NCI-H82 (cell line): ENCODE measurements around the gene IKBKG.
A peak's percentile ranks its signal among the peaks of the same experiment; 100 is the strongest.
"Not testable (repeated sequence)": the region's sequence is repeated elsewhere in the genome, so short reads cannot be mapped to it uniquely, and the experiment has no call there.

Experiments used
- DNase-seq: peaks from one replicate; lab custom pipeline; 2025; lab: John Stamatoyannopoulos, UW

IKBKG gene, protein sequence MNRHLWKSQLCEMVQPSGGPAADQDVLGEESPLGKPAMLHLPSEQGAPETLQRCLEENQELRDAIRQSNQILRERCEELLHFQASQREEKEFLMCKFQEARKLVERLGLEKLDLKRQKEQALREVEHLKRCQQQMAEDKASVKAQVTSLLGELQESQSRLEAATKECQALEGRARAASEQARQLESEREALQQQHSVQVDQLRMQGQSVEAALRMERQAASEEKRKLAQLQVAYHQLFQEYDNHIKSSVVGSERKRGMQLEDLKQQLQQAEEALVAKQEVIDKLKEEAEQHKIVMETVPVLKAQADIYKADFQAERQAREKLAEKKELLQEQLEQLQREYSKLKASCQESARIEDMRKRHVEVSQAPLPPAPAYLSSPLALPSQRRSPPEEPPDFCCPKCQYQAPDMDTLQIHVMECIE

DNA sequence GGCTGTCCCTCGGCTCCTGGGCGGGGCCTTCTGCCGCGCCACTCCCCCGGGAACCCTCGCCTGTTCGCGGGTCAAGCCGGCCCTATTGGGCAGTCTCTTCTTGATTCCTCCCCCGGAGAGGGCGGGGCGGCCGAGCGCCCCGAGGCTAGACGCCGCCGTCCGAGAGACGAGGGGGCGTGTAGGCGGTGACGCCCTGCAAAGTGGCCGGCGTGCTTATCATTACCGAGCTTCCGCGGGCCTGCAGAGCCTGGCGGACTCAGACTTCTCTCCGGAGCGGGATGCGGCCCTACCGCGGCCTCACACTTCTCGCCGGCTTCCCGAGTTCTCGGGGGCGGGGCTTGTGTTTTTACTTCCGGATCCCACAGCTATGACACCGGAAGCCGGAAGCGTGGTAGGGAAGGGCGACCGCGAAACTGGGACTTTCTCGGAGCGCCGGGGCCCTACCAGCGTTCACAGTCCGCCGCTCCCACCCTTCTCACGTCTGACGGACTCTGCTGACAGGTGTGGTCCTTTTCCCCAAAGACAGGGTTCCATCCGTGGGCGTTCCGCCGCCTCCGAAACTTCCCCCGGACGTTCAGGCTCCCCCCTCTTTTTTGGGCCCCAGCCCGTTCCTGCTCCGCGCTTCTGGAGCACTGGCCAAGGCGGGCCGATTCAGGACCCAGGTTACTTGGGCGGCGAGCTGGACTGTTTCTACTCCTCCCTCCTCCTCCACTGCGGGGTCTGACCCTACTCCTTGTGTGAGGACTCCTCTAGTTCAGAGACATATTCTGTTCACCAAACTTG is at the start of gene IKBKG:
IKBKG (plus strand) TSS at position 376 of the 783 bp plus-strand sequence. CDS start 4,383 bp downstream, outside the sequence.
- DNase-seq: peak; percentile 93

DNA sequence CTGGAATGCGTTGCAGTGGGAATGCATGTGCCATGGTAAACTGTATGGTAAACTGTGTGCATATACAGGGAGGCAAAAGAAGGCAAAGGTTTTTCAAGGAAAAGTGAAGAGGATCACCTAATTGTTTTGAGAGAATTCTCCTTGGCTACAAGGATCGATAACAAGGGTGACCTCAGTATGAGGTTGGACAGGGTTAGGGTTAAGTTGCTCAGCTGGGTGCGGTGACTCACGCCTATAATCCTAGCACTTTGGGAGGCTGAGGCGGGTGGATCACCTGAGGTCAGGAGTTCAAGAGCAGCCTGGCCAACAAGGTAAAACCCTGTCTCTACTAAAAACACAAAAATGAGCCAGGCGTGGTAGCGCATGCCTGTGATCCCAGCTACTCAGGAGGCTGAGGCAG is 46.0 kb upstream of the IKBKG start:
- DNase-seq: not testable (repeated sequence)

DNA sequence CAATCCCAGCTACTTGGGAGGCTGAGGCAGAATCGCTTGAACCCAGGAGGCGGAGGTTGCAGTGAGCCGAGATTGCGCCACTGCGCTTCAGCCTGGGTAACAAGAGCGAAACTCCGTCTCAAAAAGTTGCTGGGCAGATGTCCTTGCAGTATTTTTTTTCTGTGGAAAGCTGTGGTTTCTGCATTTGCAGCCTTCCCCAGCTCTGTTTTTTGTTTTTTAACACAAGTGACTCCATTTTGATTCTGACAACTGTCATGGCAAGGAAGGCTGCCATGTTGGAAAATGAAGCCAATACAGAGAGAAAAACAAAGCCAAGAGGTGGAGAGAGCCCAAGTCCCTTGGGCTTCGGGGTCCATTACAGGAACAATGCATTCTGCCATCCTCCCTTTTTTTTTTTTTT is 45.3 kb upstream of the IKBKG start:
- no peak for DNase-seq

DNA sequence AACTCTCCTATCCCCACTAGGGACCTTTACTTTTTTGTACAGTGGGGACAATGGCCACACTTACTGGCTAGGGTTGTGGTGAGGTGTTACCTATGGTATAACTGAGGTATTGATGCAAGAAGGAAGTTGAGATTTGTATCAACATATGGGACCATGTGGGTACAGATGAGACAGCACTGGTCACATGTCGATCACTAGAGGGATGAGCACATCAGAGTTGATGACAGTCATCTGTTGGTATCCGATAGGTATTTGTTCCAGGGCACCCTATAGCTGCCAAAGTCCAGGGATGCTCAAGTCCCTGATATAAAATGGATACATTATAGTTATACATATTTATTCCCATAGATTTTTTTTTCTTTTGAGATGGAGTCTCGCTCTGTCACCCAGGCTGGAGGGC is 44.4 kb upstream of the IKBKG start:
- DNase-seq: no peak

DNA sequence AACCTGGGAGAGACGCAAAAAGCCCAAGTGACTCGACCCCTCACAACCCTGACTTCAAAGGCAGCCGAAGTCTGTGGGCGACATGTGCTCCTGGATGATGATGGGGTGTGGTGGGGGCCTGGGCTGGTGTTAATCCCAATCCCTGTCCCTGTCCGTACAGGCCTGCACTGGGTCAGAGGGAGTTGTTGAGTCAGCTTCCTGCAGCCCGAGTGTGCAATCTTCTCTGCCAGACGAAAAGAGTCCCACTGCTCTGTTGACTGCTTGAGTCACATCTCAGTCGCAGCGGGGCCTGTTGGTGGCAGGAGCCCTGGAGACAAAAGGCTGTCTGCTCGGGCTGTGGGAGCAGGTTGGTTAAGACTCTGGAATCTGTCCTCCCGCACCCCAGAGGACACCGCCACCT is 41.7 kb upstream of the IKBKG start:
- DNase-seq: no peak

DNA sequence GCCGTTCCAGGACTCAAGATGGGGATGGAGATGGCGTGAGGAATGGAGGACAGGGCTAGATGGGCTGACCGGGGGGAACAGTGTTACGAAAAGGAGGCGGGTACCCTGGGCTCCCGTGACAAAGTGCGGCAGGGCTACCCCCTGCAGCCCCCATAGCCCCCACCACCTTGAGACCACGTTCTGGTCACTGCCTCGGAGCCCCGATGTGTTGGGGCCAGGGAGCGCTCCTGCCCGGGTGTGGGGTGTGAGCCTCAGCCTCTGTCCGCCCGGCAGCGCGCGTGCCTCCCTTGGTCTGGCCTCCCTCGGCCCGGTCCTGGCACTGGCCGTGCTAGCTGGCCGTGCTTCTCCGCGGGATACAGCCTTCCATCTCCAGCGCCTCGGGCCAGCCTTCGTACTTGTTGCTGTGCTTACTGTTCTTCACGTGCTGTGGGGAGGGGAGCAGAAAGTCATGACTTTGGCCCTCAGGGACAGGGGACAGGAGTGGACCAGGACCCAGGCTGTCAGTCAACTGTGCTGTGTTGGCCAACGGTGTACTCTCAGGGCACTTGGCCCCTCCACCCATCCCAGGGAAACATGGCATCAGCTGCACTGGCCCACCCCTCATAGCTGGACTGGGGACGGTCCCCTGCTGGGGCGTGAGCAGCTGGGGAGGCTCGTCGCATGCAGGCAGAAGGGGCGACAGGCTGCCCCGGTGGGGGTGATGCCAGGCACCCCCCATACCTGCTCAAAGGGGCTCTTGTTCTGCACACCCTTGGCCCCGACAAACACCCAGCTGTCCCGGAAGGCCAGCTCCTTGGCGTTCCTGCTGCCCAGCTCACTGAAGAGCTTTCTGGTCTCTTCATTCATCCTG is 40.7 kb upstream of the IKBKG start:
- no peak for DNase-seq

DNA sequence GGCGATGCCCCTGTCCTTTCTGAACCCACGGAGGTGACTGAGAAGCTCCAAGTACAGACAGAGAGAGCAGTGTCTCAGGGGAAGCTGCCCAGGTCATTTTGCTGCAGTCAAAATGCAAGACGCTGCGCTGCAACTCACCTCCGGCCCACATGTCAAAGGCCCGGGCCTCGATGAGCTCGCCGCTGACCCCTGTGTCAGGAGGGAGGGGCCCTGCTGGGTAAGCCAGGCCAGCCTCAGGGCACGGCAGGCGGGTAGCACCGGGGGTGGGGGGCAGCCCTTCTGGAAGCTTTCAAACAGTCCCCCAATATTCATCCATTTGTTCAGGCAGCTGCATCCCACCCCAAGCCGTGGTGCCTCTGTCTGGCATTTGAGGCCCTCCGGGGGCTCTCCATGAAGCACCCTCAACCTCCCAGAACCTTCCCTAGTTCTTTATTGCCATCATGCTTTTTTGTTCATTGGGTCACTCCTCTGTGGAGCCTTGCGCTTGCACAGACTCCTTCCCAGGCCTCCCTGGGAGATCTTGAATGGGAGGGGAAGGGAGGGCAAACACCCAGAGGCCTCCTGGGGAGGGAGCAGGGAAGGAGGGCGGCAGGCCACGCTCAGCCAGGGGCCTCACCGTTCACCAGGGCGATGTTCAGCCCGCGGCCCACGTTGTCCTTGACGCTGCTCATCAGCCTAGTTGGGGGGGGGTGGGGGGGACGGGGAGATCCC is 39.6 kb upstream of the IKBKG start:
- DNase-seq: no peak

DNA sequence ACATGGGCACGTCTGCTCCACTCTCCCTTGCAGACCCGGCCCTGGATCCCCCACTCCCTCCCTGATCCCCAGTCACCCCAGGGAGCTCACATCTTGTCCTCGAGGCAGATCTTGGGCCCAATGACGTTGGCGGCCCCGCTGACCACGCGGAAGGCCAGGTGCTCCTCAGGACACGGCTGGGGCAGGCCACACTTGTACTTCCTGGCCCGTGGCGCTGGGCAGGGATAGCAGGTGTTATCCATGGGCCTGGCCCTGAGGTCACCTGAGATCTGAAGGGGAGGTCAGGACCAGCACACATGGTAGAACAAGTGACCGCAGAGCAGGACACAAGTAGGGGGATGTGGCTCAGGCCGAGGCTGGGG is 39.1 kb upstream of the IKBKG start:
- no peak for DNase-seq

DNA sequence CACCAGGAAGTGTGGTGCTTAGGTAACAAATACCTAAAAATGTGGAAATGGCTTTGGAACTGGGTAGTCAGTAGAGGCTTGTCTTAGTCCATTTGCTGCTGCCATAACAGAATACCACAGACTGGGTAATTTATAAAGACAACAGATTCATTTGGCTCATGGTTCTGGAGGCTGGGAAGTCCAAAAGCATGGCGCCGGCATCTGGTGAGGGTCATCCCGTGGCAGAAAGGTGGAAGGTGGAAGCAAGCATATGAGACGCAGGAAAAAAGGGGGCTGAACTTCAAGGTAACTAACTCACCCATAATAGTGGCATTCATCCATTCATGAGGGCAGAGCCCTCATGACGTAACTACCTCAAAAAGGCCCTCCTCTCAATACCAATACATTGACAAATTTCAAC is 38.0 kb upstream of the IKBKG start:
- DNase-seq: no peak

DNA sequence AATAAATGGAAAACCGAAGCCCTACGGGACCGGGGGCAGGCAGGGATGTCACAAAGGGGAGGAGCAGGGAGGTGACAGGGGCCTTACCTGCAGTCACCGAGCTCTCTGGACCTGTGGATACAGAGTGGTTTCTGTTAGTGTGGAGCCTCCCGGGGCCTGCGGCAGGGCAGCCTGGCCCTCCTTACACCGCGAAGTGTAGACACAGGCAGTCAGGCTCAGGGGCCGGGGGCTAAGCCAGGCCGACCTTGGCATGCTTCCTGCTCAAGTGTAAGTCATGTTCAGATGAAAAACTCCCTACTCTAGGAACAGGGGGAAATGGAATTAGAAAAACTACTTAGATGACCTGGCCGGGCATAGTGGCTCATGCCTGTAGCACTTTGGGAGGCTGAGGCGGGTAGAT is 35.7 kb upstream of the IKBKG start:
- DNase-seq: no peak

DNA sequence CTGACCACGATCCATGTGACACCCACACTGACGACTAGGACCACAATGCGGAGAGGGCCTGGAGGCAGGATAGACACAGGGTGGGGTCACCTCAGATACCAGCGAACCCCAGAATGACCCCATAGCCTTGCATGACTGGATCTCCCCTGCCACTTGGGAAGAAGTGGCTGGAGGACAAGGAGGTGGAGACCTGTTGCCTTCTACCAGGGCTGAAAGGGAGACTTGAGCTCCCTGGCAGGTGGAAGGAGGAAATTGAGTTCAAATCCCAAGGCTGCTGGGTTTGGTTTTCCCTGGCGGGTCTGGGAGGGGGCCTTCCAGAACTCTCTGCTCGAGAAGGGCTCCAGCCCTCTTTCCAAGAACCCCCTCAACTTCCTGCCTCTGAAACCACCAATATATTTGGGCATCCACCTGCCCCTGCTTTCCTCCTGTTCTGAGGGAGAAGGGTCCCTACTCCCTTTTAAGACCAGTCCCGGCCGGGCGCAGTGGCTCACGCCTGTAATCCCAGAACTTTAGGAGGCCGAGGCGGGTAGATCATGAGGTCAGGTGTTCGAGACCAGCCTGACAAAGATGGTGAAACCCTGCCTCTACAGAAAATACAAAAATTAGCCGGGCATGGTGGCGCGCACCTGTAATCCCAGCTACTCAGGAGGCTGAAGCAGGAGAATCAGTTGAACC is 34.4 kb upstream of the IKBKG start:
- DNase-seq: no peak

DNA sequence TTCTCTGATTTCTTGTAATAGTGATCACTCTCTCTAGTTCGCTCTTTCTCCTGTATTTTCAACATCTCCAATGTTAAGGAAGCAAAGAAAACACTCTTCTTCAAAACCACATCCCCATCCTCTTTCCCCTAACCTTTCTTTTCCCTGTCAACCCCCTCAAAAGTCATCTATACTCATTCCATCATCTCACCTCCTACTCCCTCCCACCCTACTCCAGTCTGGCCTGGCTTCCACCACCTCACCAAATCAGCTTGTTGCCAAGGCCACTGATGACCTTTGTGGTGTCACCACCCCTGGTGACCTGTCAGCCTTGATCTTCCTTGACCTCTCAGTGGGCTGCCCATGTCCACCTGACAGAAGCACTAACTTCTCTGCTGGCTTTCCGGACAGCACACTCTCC is 33.7 kb upstream of the IKBKG start:
- DNase-seq: no peak

DNA sequence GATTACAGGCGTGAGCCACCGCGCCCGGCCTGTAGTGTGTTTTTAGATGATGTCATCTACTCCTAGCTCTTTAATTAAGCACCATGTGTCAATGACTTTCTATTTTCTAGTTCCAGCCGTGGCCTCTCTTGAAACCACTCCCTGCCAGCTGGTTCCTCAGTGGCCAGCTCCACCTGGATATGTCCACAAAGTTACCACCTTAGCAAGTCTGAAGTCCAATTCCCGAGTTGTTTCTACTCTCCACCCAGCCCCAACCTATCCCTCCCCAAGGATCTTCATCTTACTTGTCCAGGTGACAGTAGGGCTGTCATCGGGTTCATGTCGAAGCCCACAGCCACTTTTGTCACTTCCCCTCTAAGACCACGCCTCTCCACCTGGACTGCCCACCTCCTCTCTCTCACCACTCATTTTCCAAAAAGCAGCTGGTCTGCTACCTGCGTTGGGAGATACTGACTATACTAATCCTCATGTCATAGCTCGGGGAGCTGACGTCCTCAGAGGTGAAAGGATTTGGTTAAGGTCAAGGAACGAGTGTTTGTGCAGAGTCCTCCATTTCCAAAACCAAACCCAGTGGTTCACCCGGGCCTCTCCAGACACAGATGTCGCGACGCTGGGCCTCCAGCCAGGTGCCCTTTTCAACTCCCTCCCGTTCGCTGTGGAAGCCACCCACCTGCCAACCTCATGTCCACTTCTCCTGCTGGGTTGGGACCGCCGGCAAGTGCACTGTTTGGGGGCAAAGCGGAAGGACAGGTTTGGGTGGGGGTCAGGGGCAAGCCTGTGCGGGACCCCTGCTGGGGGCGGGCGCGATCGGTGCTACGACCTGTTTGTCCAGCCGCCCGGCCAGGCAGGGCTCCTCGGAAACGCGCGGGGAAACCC is 32.1 kb upstream of the IKBKG start:
- peak; percentile 43 for DNase-seq

DNA sequence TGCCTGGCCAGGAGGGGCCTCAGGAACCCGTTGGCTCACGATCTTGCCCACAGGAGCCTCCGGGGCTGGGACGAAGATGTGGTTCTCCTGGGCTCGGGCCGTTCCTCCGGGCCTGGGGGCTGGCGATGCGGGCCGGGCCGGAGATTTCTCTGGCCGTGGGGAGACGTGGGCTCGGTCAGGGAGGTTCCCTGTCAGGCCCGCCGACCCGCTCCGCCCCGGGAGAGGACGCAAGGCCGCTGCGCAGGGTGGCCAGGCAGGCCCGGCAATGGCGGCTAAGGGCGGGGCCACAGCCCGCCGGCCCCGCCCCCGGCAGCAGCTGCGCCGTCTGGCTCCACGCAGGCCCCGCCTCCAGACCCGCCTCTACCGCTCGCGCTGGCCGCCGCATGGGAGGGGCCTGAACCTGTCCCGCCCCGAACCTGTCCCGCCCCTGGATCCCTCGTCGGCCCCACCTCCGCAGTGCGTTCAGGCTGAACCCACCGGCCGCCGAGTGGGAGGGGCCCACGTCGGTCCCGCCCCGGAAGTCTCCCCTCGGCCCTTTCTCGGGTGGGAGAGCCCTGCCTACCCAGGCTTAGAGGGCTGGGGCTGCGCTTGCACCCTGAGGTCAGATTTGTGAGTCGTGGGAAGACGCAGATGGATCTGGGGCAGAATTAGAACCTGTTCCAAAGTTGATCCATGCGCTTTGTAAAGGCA is 31.3 kb upstream of the IKBKG start, which contains the start of gene FAM3A:
FAM3A (minus strand) TSS at position 267 of the 690 bp plus-strand sequence. CDS start 460 bp downstream, outside the sequence.
- peak; percentile 95 for DNase-seq

DNA sequence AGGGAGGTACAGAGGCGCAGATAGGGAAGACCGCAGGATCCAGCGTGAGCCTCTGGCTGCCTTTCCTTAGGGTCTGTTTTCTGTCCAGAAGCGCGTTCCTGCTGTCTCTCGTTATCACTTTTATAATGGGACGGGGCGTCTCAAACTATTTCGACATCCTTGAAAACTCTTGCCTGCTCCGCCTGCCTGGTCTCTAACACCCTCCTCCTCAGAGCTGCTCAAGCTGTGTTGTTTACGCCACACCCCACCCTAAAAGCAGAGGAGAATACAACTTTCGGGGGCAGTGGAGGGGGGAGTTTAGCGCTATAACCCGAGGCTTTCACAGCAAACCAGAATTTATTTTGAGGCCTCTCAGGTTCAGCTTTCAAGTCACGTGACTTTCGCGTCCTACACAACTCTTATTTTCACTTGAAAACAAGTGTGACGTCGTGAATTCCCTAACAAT is 30.7 kb upstream of the IKBKG start:
- DNase-seq: no peak

DNA sequence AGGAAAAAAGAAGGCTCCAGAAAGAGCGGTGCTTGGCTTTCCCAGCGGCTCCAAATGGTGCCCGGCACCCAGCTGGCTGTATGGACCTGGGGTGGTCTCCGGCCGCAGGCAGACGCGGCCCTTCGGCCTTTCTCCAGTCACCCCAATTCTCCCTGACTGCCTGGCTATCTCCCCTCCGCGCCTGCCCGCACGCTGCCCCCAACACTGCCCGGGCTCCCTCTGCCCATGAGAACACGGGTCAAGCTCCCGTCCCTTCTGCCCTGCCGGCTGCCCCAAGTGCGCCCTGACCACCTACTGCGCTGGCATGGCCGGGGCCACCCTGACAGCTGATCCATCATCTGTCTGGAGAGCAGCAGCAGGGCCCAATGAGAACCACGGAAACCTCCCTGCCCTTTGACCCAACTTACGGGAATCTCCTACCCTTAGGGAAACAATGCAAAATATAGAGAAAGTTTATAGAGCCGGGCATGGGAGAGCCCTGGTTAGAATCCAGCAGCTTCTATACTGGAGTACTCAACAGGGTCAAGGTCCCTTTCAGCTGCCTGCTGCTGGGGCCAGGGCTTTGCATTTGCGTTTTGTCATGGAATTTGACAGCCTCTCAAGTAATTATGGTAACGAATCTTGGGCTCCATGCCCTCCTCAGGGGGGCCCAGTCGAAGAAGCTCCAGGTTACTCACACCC is 30.2 kb upstream of the IKBKG start:
- DNase-seq: no peak

DNA sequence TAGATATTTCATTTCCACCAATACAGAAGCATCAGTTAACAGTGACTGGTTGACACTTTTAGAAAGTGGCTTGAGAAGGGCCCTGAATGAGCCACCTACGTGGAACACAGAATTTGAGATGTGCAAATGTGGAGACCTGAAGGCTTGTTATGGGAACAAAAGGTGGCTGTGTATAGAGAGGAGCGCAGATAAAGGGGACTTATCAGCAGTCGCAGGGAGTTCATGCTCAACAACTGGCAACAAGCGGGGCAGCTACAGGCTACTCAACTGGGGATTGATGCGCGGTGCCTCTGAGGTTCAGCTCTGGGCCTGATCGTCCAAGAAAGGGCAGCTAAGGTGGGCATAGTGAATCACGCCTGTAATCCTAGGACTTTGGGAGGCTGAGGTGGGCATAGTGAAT is 28.0 kb upstream of the IKBKG start:
- no peak for DNase-seq

DNA sequence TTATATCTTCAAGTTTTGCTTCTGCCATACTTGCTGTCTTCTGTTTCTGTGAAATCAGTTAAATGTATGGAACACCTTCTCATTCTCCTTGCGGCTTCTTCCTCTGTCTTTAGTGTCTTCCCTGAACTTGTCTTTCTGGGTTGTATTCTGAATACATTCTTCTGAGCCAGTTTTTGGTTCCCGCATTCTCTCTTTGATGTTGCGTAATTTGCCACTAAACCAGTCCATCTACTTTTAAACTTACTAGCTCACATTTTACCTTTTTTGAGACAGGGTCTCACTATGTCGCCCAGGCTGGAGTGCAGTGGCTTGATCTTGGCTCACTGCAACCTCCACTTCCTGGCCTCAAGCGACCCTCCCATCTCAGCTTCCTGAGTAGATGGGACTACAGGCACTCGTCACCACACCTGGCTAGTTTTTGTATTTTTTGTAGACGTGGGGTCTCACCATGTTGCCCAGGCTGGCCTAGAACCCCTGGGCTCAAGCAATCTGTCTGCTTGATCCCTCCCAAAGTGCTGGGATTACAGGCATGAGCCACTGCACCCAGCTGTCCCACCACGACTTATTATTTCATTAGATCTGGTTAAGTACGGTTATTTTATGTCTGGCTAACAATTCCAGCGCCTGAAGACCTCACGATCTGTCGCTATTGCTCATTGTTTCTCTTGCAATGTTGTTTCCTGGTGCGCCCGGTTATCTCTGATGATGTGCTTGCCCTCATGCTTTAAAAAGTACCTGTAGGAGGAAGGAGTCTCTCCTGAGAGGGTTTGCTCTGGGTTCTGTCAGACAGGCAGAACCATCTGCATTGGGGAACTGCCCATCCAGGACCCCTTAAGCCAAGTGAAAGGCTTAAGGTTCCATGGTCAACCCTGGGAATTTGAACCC is 21.6 kb upstream of the IKBKG start:
- peak; percentile 16 for DNase-seq
